Measurements from ENCODE around the gene KCNAB1. TPM values are rescaled to one million over a fixed set of nuclear protein-coding genes. Genes with fewer than 3 reads are reported as not detected.
"Not testable (repeated sequence)": the region's sequence is repeated elsewhere in the genome, so short reads cannot be mapped to it uniquely, and the experiment has no call there.

Gene KCNAB1
- total RNA-seq, result 1 to 10 TPM in 1 of 4 donors, under 1 TPM in 3; 0.38 to 1.5 (median 0.49) TPM

DNA sequence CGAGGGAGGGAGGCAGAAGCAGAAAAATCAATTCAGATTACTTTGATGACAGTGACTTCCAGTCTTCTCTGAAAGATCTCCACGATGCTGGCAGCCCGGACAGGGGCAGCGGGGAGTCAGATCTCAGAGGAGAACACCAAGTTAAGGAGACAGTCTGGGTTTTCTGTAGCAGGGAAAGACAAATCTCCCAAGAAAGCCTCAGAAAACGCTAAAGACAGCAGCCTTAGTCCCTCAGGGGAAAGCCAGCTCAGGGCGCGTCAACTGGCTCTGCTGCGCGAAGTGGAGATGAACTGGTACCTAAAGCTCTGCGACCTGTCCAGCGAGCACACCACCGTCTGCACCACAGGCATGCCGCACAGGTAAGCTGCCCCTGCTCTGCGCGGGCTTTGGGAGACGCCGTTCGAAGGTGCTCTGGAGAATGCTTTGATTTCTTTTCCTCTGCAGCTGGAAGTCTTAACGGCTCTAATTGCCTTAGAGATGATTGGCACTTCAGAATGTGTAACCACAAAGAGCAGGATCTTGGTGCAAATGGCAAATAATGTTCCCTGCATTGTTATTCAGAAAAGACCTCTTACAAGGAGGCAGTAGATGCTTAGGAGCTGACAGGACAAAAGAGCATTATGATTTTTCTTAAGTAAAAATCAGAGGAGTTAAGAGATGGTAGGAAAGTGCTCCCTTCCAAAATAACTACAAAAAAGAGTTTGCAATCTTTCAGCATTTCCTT is at the start of gene KCNAB1:
TSS of gene KCNAB1 (plus strand) at position 51 of the 724 bp plus-strand sequence.
- Histone ChIP-seq H3K27ac (no peak within 1 kb of the TSS), H3K4me1 (no peaks in the 10 kb centered on the region), H3K36me3 (no peaks in the 10 kb centered on the region), H3K27me3 (peaks cover 3% of the 10 kb centered on the region), H3K4me3 (no peak within 1 kb of the TSS), H3K9me3 (no peaks in the 10 kb centered on the region)
- 51% methylated on average over 14 of the region's 19 CpGs for WGBS
- DNase-seq (ENCODE audit: low spot score in 2 of 2), result no peak
- no peak for TF ChIP-seq POLR2A (IDR thresholded peaks at IDR 0.05)

DNA sequence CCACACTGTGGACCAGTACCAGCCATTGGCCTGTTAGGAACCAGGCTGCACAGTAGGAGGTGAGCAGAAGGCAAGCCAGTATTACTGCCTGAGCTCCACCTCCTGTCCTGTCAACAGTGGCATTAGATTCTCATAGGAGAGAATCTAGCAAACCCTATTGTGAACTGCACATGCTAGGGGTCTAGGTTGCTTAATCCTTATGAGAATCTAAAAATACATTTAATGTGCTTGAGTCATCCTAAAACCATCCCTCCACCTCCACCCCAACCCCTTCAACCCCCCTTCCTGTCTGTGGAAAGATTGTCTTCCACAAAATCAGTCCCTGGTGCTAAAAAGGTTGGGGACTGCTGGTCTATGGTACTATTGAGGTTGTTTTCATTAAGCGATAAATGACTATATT is 49.3 kb upstream of the KCNAB1 start:
- no peaks in the 10 kb centered on the region for H3K9me3 ChIP-seq
- H3K4me3 ChIP-seq, result no peak overlapping the region
- no peak for TF ChIP-seq POLR2AphosphoS5 (IDR thresholded peaks at IDR 0.05)
- no peak for TF ChIP-seq POLR2A (IDR thresholded peaks at IDR 0.05)
- TF ChIP-seq, protein P1, sequence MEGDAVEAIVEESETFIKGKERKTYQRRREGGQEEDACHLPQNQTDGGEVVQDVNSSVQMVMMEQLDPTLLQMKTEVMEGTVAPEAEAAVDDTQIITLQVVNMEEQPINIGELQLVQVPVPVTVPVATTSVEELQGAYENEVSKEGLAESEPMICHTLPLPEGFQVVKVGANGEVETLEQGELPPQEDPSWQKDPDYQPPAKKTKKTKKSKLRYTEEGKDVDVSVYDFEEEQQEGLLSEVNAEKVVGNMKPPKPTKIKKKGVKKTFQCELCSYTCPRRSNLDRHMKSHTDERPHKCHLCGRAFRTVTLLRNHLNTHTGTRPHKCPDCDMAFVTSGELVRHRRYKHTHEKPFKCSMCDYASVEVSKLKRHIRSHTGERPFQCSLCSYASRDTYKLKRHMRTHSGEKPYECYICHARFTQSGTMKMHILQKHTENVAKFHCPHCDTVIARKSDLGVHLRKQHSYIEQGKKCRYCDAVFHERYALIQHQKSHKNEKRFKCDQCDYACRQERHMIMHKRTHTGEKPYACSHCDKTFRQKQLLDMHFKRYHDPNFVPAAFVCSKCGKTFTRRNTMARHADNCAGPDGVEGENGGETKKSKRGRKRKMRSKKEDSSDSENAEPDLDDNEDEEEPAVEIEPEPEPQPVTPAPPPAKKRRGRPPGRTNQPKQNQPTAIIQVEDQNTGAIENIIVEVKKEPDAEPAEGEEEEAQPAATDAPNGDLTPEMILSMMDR (IDR thresholded peaks at IDR 0.05), result no peak
- no peak for TF ChIP-seq EP300 (IDR thresholded peaks at IDR 0.05)
- H3K27ac ChIP-seq, result no peak overlapping the region
- no peak for DNase-seq (ENCODE audit: low spot score in 2 of 2)
- H3K27me3 ChIP-seq, result no peaks in the 10 kb centered on the region
- WGBS, result 100% methylated on average over 1 of the region's 1 CpG
- H3K36me3 ChIP-seq, result no peaks in the 10 kb centered on the region
- H3K4me1 ChIP-seq, result no peaks in the 10 kb centered on the region

DNA sequence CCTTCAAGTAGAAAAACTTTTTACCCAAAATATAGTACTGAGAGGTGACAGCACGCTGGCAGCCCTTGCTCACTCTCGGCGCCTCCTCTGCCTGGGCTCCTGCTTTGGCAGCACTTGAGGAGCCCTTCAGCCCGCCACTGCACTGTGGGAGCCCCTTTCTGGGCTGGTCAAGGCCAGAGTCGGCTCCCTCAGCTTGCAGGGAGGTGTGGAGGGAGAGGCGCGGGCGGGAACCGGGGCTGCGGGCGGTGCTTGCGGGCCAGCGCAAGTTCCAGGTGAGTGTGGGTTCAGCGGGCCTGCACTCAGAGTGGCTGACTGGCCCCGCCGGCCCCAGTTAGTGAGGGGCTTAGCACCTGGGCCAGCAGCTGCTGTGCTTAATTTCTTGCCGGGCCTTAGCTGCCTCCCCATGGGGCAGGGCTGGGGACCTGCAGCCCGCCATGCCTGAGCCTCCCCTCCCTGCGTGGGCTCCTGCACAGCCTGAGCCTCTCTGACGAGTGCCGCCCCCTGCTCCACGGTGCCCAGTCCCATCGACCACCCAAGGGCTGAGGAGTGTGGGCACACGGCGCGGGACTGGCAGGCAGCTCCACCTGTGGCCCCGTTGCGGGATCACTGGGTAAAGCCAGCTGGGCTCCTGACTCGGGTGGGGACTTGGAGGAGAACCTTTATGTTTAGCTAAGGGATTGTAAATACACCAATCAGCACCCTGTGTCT is 47.3 kb upstream of the KCNAB1 start:
- not testable (repeated sequence) for H3K4me3 ChIP-seq; DNase-seq (ENCODE audit: low spot score in 2 of 2); H3K27ac ChIP-seq; H3K9me3 ChIP-seq; H3K36me3 ChIP-seq; H3K4me1 ChIP-seq; H3K27me3 ChIP-seq
- 95% methylated on average over 7 of the region's 29 CpGs for WGBS

DNA sequence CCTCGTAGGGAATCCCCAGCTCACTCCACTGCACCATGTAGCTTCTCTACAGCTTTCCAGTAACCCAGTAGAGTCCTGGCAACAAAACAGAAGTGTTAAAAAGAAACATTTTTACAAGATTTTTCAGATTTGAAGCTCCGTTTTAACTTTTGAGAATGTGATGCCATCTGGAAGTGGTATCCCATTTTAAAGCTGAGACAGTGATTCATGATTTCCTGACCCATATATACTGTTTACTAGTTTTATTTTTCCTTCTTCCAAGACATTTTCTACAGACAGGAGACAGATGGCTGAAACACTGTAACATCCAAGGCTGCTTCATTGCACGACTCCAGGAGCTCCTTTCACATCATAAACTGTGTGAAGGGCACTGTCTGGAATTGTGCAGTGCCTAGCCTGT is 30.3 kb upstream of the KCNAB1 start:
- no peaks in the 10 kb centered on the region for H3K9me3 ChIP-seq
- H3K27ac ChIP-seq, result no peak overlapping the region
- TF ChIP-seq EP300 (IDR thresholded peaks at IDR 0.05) (no peak), POLR2AphosphoS5 (IDR thresholded peaks at IDR 0.05) (no peak), POLR2A (IDR thresholded peaks at IDR 0.05) (no peak)
- TF ChIP-seq, protein P1 (IDR thresholded peaks at IDR 0.05), result no peak
- WGBS, result 51% methylated on average over 3 of the region's 3 CpGs
- no peaks in the 10 kb centered on the region for H3K4me1 ChIP-seq
- H3K36me3 ChIP-seq, result no peaks in the 10 kb centered on the region
- no peak for DNase-seq (ENCODE audit: low spot score in 2 of 2)
- H3K4me3 ChIP-seq, result no peak overlapping the region
- no peaks in the 10 kb centered on the region for H3K27me3 ChIP-seq

DNA sequence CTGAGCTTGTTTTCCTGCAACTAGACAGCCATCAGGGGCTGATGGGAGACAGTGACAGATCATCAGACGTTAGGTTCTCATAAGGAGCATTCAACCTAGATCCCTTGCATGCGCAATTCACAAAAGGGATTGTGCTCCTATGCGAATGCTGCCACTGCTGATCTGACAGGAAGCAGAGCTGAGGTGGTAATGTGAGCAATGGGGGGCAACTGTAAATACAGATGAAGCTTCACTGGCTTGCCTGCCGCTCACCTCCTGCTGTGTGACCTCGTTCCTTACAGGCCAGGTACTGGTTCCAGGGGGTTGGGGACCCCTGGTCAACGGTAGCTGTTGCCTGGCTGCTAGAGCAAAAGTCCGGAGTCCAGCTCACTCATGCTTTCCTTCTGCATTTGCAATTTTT is 26.4 kb upstream of the KCNAB1 start:
- TF ChIP-seq POLR2A (IDR thresholded peaks at IDR 0.05), result no peak
- no peak for TF ChIP-seq EP300 (IDR thresholded peaks at IDR 0.05)
- TF ChIP-seq, protein P1 (IDR thresholded peaks at IDR 0.05), result no peak
- TF ChIP-seq POLR2AphosphoS5 (IDR thresholded peaks at IDR 0.05), result no peak

DNA sequence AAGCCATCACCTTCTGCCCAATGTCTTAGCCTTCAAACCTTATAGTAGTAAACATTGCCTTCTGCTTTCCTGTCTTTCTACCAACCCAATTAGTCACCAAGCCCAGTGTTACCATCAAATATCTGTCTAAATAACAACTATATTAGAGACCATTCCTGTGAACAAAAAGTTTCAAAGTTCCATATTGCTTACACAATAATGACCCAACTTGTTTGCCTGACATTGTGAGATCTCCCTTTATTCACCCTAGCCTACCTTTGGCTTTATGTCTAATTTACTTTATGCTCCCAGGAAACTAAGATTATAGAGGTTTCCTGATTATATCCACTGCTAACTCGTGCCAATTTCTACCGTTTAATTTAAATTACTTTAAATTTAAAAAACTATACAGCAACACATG is 26.0 kb upstream of the KCNAB1 start:
- H3K36me3 ChIP-seq, result no peaks in the 10 kb centered on the region
- no peak for DNase-seq (ENCODE audit: low spot score in 2 of 2)
- H3K9me3 ChIP-seq, result no peaks in the 10 kb centered on the region
- no peak overlapping the region for H3K4me3 ChIP-seq
- H3K4me1 ChIP-seq, result no peaks in the 10 kb centered on the region
- WGBS, result 74% methylated on average over 2 of the region's 2 CpGs
- H3K27me3 ChIP-seq, result no peaks in the 10 kb centered on the region
- TF ChIP-seq POLR2A (IDR thresholded peaks at IDR 0.05) (no peak), POLR2AphosphoS5 (IDR thresholded peaks at IDR 0.05) (no peak), EP300 (IDR thresholded peaks at IDR 0.05) (no peak)
- TF ChIP-seq, protein P1 (IDR thresholded peaks at IDR 0.05), result no peak
- H3K27ac ChIP-seq, result no peak overlapping the region

More for the DNA sequence above, 26.4 kb upstream of the KCNAB1 start:
- Histone ChIP-seq H3K4me3 (no peak overlapping the region), H3K9me3 (no peaks in the 10 kb centered on the region), H3K27me3 (no peaks in the 10 kb centered on the region), H3K36me3 (no peaks in the 10 kb centered on the region), H3K4me1 (no peaks in the 10 kb centered on the region), H3K27ac (no peak overlapping the region)
- no peak for DNase-seq (ENCODE audit: low spot score in 2 of 2)
- WGBS, result 56% methylated on average over 7 of the region's 7 CpGs

DNA sequence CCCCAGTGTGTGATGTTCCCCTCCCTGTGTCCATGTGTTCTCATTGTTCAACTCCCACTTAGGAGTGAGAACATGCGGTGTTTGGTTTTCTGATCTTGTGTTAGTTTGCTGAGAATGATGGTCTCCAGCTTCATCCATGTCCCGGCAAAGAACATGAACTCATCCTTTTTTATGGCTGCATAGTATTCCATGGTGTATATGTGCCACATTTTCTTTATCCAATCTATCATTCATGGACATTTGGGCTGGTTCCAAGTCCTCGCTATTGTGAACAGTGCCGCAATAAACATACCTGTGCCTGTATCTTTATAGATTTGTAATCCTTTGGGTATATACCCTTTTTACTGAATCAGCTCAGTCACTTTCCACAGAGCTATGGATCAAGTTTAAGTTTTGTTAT is 24.7 kb upstream of the KCNAB1 start:
- not testable (repeated sequence) for H3K4me1 ChIP-seq; H3K4me3 ChIP-seq; H3K36me3 ChIP-seq; DNase-seq (ENCODE audit: low spot score in 2 of 2); H3K9me3 ChIP-seq; H3K27ac ChIP-seq; H3K27me3 ChIP-seq
- WGBS, result 97% methylated on average over 4 of the region's 4 CpGs

Measured in suprapubic skin (tissue), 4 donors.